Ishikawa (cell line): ENCODE results near the gene ORM1.

Experiments
- CEBPB ChIP-seq: IDR thresholded peaks from 2 replicates; pipeline ENCODE4 v1.6.1; 2012
- CREB1 ChIP-seq: IDR thresholded peaks from 2 replicates; pipeline ENCODE4 v1.6.1; 2012; ENCODE audit warnings: low read depth
- EGR1 ChIP-seq: IDR thresholded peaks from 2 replicates; pipeline ENCODE4 v1.6.1; 2012
- EP300 ChIP-seq: IDR thresholded peaks from 2 replicates; pipeline ENCODE4 v1.6.1; 2012; ENCODE audit warnings: borderline replicate concordance
- FOXM1 ChIP-seq: IDR thresholded peaks from 2 replicates; pipeline ENCODE4 v1.6.1; 2012; ENCODE audit warnings: low read depth, borderline replicate concordance
- MAX ChIP-seq: IDR thresholded peaks from 2 replicates; pipeline ENCODE4 v1.6.1; 2012
- NFIC ChIP-seq: IDR thresholded peaks from 2 replicates; pipeline ENCODE4 v1.6.1; 2012
- RAD21 ChIP-seq: IDR thresholded peaks from 2 replicates; pipeline ENCODE4 v1.6.1; 2012; ENCODE audit warnings: low read depth
- REST ChIP-seq: IDR thresholded peaks from 2 replicates; pipeline ENCODE4 v1.6.1; 2012; ENCODE audit warnings: low read depth, mild to moderate bottlenecking
- TAF1 ChIP-seq: IDR thresholded peaks from 2 replicates; pipeline ENCODE4 v1.6.1; 2012; ENCODE audit warnings: low read depth, mild to moderate bottlenecking
- TCF12 ChIP-seq: IDR thresholded peaks from 2 replicates; pipeline ENCODE4 v1.6.1; 2012; ENCODE audit warnings: low read depth
- TEAD4 ChIP-seq: IDR thresholded peaks from 2 replicates; pipeline ENCODE4 v1.6.1; 2012
- YY1 ChIP-seq: IDR thresholded peaks from 2 replicates; pipeline ENCODE4 v1.6.1; 2012; ENCODE audit warnings: low read depth
- ZBTB7A ChIP-seq: IDR thresholded peaks from 2 replicates; pipeline ENCODE4 v1.6.1; 2012; ENCODE audit warnings: low read depth
- TF ChIP-seq, protein P1 (sequence below): IDR thresholded peaks from 2 replicates; pipeline ENCODE4 v1.6.1; 2012

The ORM1 gene

GRCh38 chr9:114342755-114343440, 20.0 kb downstream of the ORM1 start:
- no peak for TF ChIP-seq CEBPB
- TF ChIP-seq CREB1 = no peak
- no peak for TF ChIP-seq TEAD4
- TF ChIP-seq, protein P1, sequence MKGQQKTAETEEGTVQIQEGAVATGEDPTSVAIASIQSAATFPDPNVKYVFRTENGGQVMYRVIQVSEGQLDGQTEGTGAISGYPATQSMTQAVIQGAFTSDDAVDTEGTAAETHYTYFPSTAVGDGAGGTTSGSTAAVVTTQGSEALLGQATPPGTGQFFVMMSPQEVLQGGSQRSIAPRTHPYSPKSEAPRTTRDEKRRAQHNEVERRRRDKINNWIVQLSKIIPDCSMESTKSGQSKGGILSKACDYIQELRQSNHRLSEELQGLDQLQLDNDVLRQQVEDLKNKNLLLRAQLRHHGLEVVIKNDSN = no peak
- no peak for TF ChIP-seq EGR1
- no peak for TF ChIP-seq EP300
- no peak for TF ChIP-seq RAD21
- TF ChIP-seq ZBTB7A = no peak
- TF ChIP-seq NFIC = no peak
- TF ChIP-seq REST = no peak
- no peak for TF ChIP-seq MAX
- TF ChIP-seq FOXM1 = no peak
- TF ChIP-seq YY1 = no peak
- TF ChIP-seq TAF1 = no peak
- no peak for TF ChIP-seq TCF12

GRCh38 chr9:114343471-114344187, 20.7 kb downstream of the ORM1 start:
- TF ChIP-seq RAD21 (no peak), FOXM1 (no peak), EP300 (no peak), TEAD4 (no peak), REST (no peak), TCF12 (no peak), YY1 (no peak), TAF1 (no peak), EGR1 (no peak), ZBTB7A (no peak)
- TF ChIP-seq, protein P1 = no peak

DNA sequence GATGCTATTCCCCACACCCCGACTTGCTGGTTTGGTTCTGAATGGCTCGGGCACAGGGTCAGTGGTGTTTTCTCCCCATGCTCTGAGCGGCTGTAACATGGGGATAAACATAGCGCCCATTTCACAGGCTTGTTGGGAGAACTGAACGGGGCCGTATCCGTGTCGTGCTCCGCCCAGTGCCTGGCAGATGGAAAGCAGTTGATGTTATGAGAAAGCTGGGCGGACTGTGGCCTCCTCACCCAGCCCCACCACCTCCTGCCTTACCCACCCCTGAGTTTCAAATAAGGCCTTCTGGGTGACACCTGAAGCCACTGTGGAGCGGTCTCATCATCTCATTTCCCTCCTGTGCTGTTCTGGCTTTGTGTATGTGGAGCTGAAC, 21.3 kb downstream of the ORM1 start:
- TF ChIP-seq, protein P1 = no peak
- no peak for TF ChIP-seq REST
- no peak for TF ChIP-seq EP300
- TF ChIP-seq YY1 = no peak
- no peak for TF ChIP-seq ZBTB7A
- TF ChIP-seq NFIC = no peak
- TF ChIP-seq TCF12 = no peak
- TF ChIP-seq MAX = no peak
- TF ChIP-seq CEBPB = no peak
- TF ChIP-seq RAD21 = no peak
- TF ChIP-seq TEAD4 = no peak
- TF ChIP-seq TAF1 = no peak
- no peak for TF ChIP-seq CREB1
- TF ChIP-seq FOXM1 = no peak
- TF ChIP-seq EGR1 = no peak
